GM21381 (cell line): Measurements from ENCODE around the gene USP48.
A peak's percentile ranks its signal among the peaks of the same experiment; 100 is the strongest.
"Not testable (repeated sequence)": the region's sequence is repeated elsewhere in the genome, so short reads cannot be mapped to it uniquely, and the experiment has no call there.

Experiments used
- ATAC-seq: cut with Tn5 transposase; IDR thresholded peaks from one replicate; pipeline ENCODE4 v1.9.1; 2021; ENCODE audit warnings: mild to moderate bottlenecking, moderate library complexity; ENCODE audit not compliant: unreplicated experiment

Gene USP48

DNA sequence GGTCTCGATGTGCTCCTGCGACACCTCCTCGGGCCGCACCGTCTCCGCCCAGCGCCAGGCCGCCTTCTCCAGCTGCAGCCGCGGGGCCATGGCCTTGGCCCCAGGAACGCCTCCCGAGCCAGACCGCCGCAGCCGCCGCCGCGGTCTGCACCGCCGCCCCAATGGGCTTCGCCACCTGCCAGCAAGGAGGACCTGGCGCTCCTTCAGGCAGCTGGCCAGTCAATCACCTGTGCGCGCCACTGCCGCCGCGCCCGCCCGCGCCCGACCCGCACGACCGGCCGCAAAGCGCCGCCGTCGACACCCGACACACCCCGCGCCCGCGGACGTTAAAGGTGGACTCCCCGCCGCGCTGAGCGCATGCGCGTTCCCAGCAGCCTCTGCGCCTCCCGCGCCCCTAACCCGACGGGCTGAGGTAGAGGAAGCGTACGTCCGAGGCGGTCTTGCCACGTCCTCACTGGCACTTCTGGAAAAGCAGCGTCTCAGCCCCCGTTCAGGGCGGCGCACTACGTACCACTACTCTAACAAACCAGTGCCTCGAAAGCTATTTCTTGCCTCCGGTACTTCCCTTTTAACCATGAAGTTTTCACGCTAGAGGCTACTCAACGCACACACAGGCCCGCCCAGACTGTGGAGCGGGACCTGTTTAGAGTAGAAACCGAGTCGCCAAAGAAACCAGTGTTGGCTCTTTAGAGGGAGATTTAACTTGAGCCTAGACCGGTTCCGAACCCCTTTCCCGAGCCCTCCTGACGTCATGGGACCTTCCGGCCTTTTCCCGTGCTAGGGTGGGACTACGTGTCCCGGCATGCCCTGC lies at the start of gene USP48:
Gene USP48 (minus strand): TSS at position 282 of the 811 bp plus-strand sequence. CDS start 192 bp downstream, at position 90.
- ATAC-seq = peak; percentile 62

- no peak for ATAC-seq
Measured at GRCh38 chr1:21831454-21831970, 48.6 kb upstream of the USP48 start.

GRCh38 chr1:21830792-21831453 lies 48.0 kb upstream of the USP48 start:
- no peak for ATAC-seq

GRCh38 chr1:21829294-21829693 lies 46.3 kb upstream of the USP48 start:
- no peak for ATAC-seq

GRCh38 chr1:21828506-21829210 lies 45.7 kb upstream of the USP48 start:
- ATAC-seq = no peak

GRCh38 chr1:21828075-21828474 lies 45.1 kb upstream of the USP48 start:
- no peak for ATAC-seq

DNA sequence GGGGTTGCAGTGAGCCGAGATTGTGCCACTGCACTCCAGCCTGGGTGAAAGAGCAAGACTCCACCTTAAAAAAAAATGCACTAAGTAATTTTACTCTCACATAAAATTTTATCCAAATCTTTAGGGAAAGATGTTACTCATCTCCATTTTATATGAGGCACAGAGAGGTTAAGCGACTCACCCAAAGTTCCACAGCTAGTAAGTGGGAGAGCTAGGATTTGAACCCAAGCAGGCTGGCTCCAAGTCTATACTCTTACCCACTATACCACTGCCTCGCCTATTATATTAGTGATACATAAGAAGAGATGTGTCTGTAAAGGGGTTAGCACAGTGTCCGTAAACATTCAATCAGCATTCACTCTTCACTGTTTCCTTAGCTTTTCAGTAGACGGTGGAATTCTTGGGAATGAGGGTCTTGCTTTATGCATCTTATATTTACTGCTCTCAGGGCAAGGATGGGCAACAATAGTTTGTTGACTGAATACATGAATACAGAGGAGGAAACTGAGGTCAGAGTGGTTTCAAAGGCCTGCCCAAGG lies 44.3 kb upstream of the USP48 start:
- ATAC-seq = no peak

GRCh38 chr1:21826694-21827093 lies 43.7 kb upstream of the USP48 start:
- ATAC-seq = not testable (repeated sequence)

DNA sequence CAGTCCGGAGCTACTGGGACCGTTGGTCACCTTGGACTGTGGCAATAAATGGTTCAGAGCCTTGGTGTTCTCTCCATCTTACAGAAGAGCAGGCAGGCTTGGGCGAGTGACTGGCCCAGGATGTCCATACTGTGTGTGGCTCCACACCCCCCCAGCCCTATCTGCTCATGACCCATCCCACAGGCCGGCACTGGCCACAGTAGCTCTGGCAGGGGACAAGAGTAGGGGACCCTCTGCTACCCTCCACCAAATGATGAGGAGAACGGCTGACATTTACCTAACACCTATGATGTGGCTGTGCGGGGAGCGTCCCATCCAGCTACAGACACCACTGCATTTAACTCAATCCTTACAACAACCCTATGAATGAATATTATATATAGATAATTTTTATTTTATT lies 42.4 kb upstream of the USP48 start:
- no peak for ATAC-seq

DNA sequence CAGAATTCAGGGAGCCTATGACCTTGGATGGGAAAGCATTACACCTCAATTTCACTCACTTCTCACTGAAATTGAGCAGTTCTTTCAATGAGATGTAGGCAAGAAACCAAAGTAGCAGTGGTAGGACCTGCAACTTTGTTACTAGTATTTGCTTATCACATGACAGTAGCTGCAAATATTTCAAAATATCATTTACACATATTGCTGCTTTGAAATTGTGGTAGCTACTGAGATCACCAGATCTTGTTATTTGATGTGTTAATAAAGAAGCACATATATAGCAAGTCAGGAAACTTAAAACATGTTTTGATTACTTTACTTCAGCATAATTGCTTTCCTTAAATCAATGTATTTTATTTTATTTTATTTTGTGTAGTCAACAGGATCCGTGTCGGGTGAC lies 42.0 kb upstream of the USP48 start:
- no peak for ATAC-seq

DNA sequence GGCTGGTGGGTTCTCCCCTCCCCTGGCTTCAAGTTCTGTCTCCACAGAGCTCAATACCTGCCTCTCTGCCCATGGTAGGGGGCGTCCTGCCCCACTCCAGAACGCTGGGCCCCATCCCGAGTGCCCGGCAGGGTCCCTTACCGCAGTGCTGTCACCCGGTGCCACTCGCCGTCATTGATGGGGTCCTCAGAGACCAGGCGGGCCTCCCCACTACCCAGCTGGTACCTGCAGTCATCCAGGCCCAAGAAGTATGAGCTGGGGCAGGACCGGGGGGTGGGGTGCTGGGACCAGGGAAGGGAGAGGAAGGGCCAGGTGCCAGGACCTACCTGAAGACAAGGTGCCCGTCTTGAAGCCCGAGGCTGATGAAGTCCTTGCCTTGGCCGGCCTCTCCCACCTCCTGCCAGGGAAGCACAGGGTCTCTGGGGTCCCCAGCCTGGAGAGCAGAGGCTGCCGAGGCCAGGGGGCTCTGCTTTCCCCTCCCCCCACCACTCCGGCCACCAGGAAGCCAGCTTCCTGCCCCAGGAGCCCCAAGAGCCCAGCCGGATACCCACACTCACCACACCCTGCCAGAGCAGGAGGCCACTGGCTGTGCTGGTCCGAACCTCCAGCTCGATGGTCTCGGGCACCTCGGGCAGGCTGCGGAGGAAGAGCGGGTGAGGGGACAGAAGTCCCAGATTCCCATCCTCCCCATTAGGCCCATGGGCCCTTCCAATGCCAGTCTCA lies 41.2 kb upstream of the USP48 start:
- ATAC-seq = no peak

DNA sequence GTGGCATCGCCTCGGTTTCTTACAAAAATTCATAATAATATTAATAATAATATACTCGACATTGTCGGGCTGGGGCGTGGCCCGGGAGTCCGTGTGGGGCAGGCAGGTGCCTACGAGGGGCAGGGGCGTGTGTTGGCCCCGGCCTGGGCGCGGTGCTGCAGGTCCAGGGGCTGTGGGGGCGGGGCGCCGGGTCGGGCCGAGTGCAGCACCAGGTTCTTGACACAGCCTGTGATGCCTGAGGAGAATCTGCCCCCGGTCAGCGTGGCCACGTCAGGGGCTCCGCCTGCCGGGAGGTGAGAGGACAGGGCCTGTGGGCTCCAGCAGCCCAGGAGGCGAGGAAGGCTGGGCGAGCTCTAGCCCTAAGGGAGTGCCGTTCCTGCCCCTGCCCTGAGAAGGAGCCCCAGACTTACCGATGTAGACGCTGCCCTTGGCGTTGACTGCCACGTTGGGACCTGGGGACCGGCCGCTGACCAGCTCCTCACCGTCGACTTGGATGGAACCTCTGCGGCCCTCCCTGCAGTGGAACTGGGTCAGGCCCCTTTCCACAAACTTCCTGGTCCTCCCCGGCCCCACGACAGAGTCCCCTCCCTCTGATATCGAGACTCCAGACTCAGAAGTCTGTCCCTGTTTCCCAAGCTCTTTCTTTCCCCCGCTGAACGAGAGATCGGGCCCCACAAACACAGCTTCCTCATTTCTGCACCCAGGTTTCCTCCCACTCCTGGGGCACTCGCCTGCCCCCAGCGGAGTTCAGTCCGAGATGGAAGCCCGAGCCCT lies 40.4 kb upstream of the USP48 start:
- no peak for ATAC-seq

- no peak for ATAC-seq
Measured at GRCh38 chr1:21822349-21822748, 39.4 kb upstream of the USP48 start.

GRCh38 chr1:21821385-21822019 lies 38.6 kb upstream of the USP48 start:
- no peak for ATAC-seq

GRCh38 chr1:21820597-21821232 lies 37.8 kb upstream of the USP48 start:
- ATAC-seq = no peak

GRCh38 chr1:21818656-21819055 lies 35.7 kb upstream of the USP48 start:
- no peak for ATAC-seq

DNA sequence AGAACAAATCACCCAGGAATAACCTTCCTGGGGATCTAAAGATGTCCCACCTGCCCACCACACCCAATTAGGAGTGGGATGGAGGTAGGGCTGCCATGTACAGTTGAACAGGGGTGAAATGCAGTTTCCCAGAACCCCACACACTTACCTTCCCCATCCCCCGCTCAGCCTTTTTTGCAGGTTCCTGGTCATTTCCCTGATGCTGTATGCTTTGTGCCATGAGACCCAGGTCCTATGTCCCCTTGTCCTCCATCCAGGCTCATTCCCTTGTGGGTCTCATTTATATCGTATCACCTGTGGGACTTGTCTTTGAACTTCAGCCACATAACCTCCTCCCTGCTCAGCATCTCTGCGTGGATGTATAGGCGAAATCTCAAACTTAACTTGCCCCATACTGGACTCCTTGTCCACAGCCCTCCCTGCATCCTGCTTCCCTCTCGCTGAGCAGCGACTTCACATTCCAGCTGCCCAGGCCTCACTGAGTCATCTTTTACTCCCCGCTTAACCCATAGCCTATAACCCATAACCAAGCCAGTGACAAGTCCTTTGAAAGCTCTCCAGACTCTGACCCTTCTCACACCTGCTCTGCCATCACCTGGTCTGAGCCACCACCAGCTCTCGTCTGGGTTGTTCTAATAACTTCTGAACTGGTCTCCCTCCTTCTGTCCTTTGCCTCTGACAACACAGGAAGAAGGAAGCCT lies 33.8 kb upstream of the USP48 start:
- no peak for ATAC-seq

GRCh38 chr1:21815724-21816321 lies 32.9 kb upstream of the USP48 start:
- no peak for ATAC-seq
